ENCODE data around the gene CCDC15. TPM values are rescaled to one million over a fixed set of nuclear protein-coding genes. Genes with fewer than 3 reads are reported as not detected.

CCDC15 gene
- total RNA-seq, 1 donor from 2014 or later, result 1.8 TPM

GRCh38 chr11:125063429-125064043 lies 109.5 kb downstream of the CCDC15 start:
- TF ChIP-seq CTCF (IDR thresholded peaks at IDR 0.05), result no peak
- H3K4me3 Mint-ChIP-seq (ENCODE audit: unreplicated experiment), result peak overlapping the region; percentile 81
- no peak overlapping the region for H3K27ac Mint-ChIP-seq (ENCODE audit: unreplicated experiment)
- peaks cover 5% of the 10 kb centered on the region for H3K4me1 Mint-ChIP-seq (ENCODE audit: unreplicated experiment)
- H3K27me3 Mint-ChIP-seq (ENCODE audit: unreplicated experiment), result peaks cover 9% of the 10 kb centered on the region
- DNase-seq (ENCODE audit: extremely low spot score, unreplicated experiment), result no peak
- H3K9me3 Mint-ChIP-seq (ENCODE audit: unreplicated experiment), result no peaks in the 10 kb centered on the region
- no peaks in the 10 kb centered on the region for H3K36me3 Mint-ChIP-seq (ENCODE audit: unreplicated experiment)

DNA sequence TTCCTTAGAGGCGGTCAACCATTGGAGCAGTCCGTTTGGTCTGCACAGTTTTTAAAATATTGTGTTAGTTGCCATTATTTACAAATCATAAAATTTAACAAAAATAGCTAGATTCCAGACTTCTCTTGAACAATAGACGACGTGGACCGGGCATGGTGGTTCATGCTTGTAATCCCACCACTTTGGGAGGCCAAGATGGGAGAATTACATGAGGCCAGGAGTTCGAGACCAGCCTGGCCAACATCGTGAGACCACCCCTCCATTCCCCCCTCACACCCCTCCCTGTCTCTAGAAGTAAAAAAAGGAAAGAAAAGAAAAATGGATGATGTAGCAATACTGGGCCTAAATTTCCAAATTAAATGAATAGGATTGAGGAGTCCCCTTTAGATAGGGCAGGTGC lies 110.1 kb downstream of the CCDC15 start:
- Mint-ChIP-seq H3K4me3 (ENCODE audit: unreplicated experiment) (peak overlapping the region; percentile 81), H3K27ac (ENCODE audit: unreplicated experiment) (no peak overlapping the region), H3K27me3 (ENCODE audit: unreplicated experiment) (peaks cover 9% of the 10 kb centered on the region), H3K9me3 (ENCODE audit: unreplicated experiment) (no peaks in the 10 kb centered on the region), H3K36me3 (ENCODE audit: unreplicated experiment) (no peaks in the 10 kb centered on the region), H3K4me1 (ENCODE audit: unreplicated experiment) (peaks cover 5% of the 10 kb centered on the region)
- no peak for TF ChIP-seq CTCF (IDR thresholded peaks at IDR 0.05)
- no peak for DNase-seq (ENCODE audit: extremely low spot score, unreplicated experiment)

- Mint-ChIP-seq H3K36me3 (ENCODE audit: unreplicated experiment) (no peaks in the 10 kb centered on the region), H3K27me3 (ENCODE audit: unreplicated experiment) (peaks cover 9% of the 10 kb centered on the region), H3K27ac (ENCODE audit: unreplicated experiment) (no peak overlapping the region), H3K4me3 (ENCODE audit: unreplicated experiment) (no peak overlapping the region), H3K4me1 (ENCODE audit: unreplicated experiment) (peaks cover 29% of the 10 kb centered on the region), H3K9me3 (ENCODE audit: unreplicated experiment) (no peaks in the 10 kb centered on the region)
- DNase-seq (ENCODE audit: extremely low spot score, unreplicated experiment), result no peak
- no peak for TF ChIP-seq CTCF (IDR thresholded peaks at IDR 0.05)
Measured at GRCh38 chr11:125068368-125068767, 114.4 kb downstream of the CCDC15 start.

DNA sequence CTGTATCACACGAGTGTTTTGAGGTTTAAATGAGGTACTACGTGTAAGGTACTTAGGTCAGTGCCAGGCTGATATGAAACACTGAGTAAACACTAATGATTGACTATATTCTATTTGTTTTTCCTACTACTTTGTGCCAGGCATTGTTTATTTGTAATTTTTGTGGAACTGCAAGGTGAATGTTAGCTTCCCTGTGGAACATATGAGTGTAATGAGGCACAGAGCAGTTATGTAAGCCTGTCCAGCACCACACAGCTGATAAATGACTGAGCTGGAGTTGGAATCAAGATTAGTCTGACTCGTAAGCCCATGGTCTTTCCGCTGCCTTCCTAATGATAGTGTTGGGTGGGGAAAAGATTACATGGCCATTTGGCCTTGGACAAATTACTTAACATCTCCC lies 115.0 kb downstream of the CCDC15 start:
- no peaks in the 10 kb centered on the region for H3K36me3 Mint-ChIP-seq (ENCODE audit: unreplicated experiment)
- no peak for TF ChIP-seq CTCF (IDR thresholded peaks at IDR 0.05)
- H3K27ac Mint-ChIP-seq (ENCODE audit: unreplicated experiment), result no peak overlapping the region
- peaks cover 24% of the 10 kb centered on the region for H3K4me1 Mint-ChIP-seq (ENCODE audit: unreplicated experiment)
- H3K4me3 Mint-ChIP-seq (ENCODE audit: unreplicated experiment), result no peak overlapping the region
- H3K9me3 Mint-ChIP-seq (ENCODE audit: unreplicated experiment), result no peaks in the 10 kb centered on the region
- H3K27me3 Mint-ChIP-seq (ENCODE audit: unreplicated experiment), result peaks cover 9% of the 10 kb centered on the region
- no peak for DNase-seq (ENCODE audit: extremely low spot score, unreplicated experiment)

DNA sequence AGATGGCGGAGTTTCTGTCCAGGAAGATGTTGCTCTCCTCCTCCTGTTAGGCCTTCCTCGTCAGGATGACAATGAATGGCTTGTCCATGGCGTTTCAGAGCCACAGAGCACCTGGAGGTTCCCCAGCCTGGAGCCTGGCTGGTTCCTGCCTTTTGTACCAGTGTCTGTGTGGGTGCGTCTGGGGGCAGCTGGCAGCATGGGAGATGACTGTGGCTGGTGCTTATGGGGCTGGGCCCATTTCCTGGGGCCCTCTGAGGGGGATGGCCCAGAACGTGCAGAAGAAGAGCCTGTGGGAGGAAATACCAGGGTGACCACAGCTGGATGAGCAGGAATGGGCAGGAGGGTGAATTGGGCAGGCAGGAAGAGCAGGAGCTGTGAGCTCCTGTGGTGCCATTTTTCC lies 115.8 kb downstream of the CCDC15 start:
- H3K27me3 Mint-ChIP-seq (ENCODE audit: unreplicated experiment), result peaks cover 5% of the 10 kb centered on the region
- H3K4me1 Mint-ChIP-seq (ENCODE audit: unreplicated experiment), result peaks cover 24% of the 10 kb centered on the region
- no peak for TF ChIP-seq CTCF (IDR thresholded peaks at IDR 0.05)
- no peaks in the 10 kb centered on the region for H3K36me3 Mint-ChIP-seq (ENCODE audit: unreplicated experiment)
- H3K27ac Mint-ChIP-seq (ENCODE audit: unreplicated experiment), result no peak overlapping the region
- no peaks in the 10 kb centered on the region for H3K9me3 Mint-ChIP-seq (ENCODE audit: unreplicated experiment)
- DNase-seq (ENCODE audit: extremely low spot score, unreplicated experiment), result no peak
- no peak overlapping the region for H3K4me3 Mint-ChIP-seq (ENCODE audit: unreplicated experiment)
